HepG2 (cell line): ENCODE data around the gene GLIS2. TPM values are rescaled to one million over a fixed set of nuclear protein-coding genes. Genes with fewer than 3 reads are reported as not detected.

Experiments
- ATAD3A ChIP-seq: sonication (generic); formaldehyde crosslinking; IDR thresholded peaks from 2 replicates; pipeline ENCODE4 v1.4.0; 2020; ENCODE audit warnings: missing genetic modification reagents
- BORCS8-MEF2B ChIP-seq: sonication (generic); formaldehyde crosslinking; IDR thresholded peaks from 2 replicates; pipeline ENCODE4 v1.8.0; 2022; ENCODE audit warnings: mild to moderate bottlenecking, missing genetic modification reagents
- CBFB ChIP-seq: sonication (generic); formaldehyde crosslinking; IDR thresholded peaks from 2 replicates; pipeline ENCODE4 v1.4.0; 2020; ENCODE audit warnings: missing genetic modification reagents
- KAT8 ChIP-seq: IDR thresholded peaks from 2 replicates; pipeline ENCODE4 v1.6.1; 2016; ENCODE audit warnings: missing genetic modification reagents, missing compliant biosample characterization
- KDM1A ChIP-seq: IDR thresholded peaks from 2 replicates; pipeline ENCODE4 v1.6.1; 2016; ENCODE audit warnings: missing compliant biosample characterization
- KDM2A ChIP-seq: sonication (generic); formaldehyde crosslinking; IDR thresholded peaks from 2 replicates; pipeline ENCODE4 v1.4.0; 2020; ENCODE audit warnings: low read depth, missing genetic modification reagents, borderline replicate concordance
- KDM6A ChIP-seq: IDR thresholded peaks from 2 replicates; pipeline ENCODE4 v1.6.1; 2016; ENCODE audit warnings: low read depth
- MAFF ChIP-seq: IDR thresholded peaks from 2 replicates; pipeline ENCODE4 v1.6.1; 2011; ENCODE audit warnings: low read depth, low read length, improper control_type of control experiment
- MEF2D ChIP-seq: sonication (generic); formaldehyde crosslinking; IDR thresholded peaks from 2 replicates; pipeline ENCODE4 v1.5.1; 2020; ENCODE audit warnings: mild to moderate bottlenecking, missing genetic modification reagents
- MIER2 ChIP-seq: IDR thresholded peaks from 2 replicates; pipeline ENCODE4 v1.6.1; 2016; ENCODE audit warnings: missing biosample characterization, missing genetic modification reagents
- NCOA1 ChIP-seq: sonication (generic); formaldehyde crosslinking; IDR thresholded peaks from 2 replicates; pipeline ENCODE4 v1.9.0; 2021; ENCODE audit warnings: missing genetic modification reagents
- NFYB ChIP-seq: sonication (generic); formaldehyde crosslinking; IDR thresholded peaks from 2 replicates; pipeline ENCODE4 v1.4.0; 2020; ENCODE audit warnings: missing genetic modification reagents
- PITX1 ChIP-seq: sonication (generic); formaldehyde crosslinking; IDR thresholded peaks from 2 replicates; pipeline ENCODE4 v1.5.1; 2020; ENCODE audit warnings: mild to moderate bottlenecking, missing genetic modification reagents
- RARG ChIP-seq: sonication (generic); formaldehyde crosslinking; IDR thresholded peaks from 2 replicates; pipeline ENCODE4 v1.4.0; 2020; ENCODE audit warnings: low read depth, mild to moderate bottlenecking, missing genetic modification reagents
- SIX1 ChIP-seq: sonication (generic); formaldehyde crosslinking; IDR thresholded peaks from 2 replicates; pipeline ENCODE4 v1.4.0; 2020; ENCODE audit warnings: missing genetic modification reagents, borderline replicate concordance
- SOX13 ChIP-seq, 3 experiments: fragments of 450-650 bp in 1 of 3; sonication (generic) in 1 of 3; formaldehyde crosslinking in 1 of 3; IDR thresholded peaks in 2 of 3; conservative IDR thresholded peaks in 1 of 3; 2 replicates each; pipeline versions ENCODE4 v1.5.0 to v1.6.1; 2016 to 2020; ENCODE audit warnings: antibody characterized with exemption in 1 of 3, mild to moderate bottlenecking in 1 of 3, missing compliant biosample characterization in 1 of 3, missing genetic modification reagents in 1 of 3, moderate library complexity in 1 of 3
- SRSF9 ChIP-seq: fragments of 200-400 bp; formaldehyde crosslinking; IDR thresholded peaks from 2 replicates; pipeline ENCODE4 v1.6.1; 2018; ENCODE audit warnings: borderline replicate concordance, mild to moderate bottlenecking, low read depth, low read length; ENCODE audit not compliant: insufficient read depth, poor library complexity, severe bottlenecking
- TBL1XR1 ChIP-seq: fragments of 150-350 bp; IDR thresholded peaks from 2 replicates; pipeline ENCODE4 v1.6.1; 2014; ENCODE audit warnings: borderline replicate concordance, low read length; ENCODE audit not compliant: partially characterized antibody
- ZBTB7B ChIP-seq: sonication (generic); formaldehyde crosslinking; IDR thresholded peaks from 2 replicates; pipeline ENCODE4 v1.4.0; 2020; ENCODE audit warnings: missing genetic modification reagents
- ZFY ChIP-seq: sonication (generic); formaldehyde crosslinking; IDR thresholded peaks from 2 replicates; pipeline ENCODE4 v1.4.0; 2020; ENCODE audit warnings: missing genetic modification reagents
- ZNF30 ChIP-seq: sonication (generic); formaldehyde crosslinking; IDR thresholded peaks from 2 replicates; pipeline ENCODE4 v1.5.0; 2020; ENCODE audit warnings: mild to moderate bottlenecking, missing genetic modification reagents
- ZNF660 ChIP-seq: sonication (generic); formaldehyde crosslinking; IDR thresholded peaks from 2 replicates; pipeline ENCODE4 v1.5.1; 2020; ENCODE audit warnings: mild to moderate bottlenecking, low read depth, missing genetic modification reagents, borderline replicate concordance
- ZNF710 ChIP-seq: sonication (generic); formaldehyde crosslinking; IDR thresholded peaks from 2 replicates; pipeline ENCODE4 v1.5.0; 2020; ENCODE audit warnings: mild to moderate bottlenecking, missing genetic modification reagents, borderline replicate concordance
- ZSCAN9 ChIP-seq: IDR thresholded peaks from 2 replicates; pipeline ENCODE4 v1.6.1; 2016; ENCODE audit warnings: borderline replicate concordance
- ZZZ3 ChIP-seq: sonication (generic); formaldehyde crosslinking; IDR thresholded peaks from 2 replicates; pipeline ENCODE4 v1.4.0; 2020; ENCODE audit warnings: missing genetic modification reagents, mild to moderate bottlenecking, borderline replicate concordance
- polyA plus RNA-seq, 8 experiments: library from polyadenylated mRNA; depleted of rRNA in 3 of 8; stranded (reverse) in 7 of 8; unstranded in 1 of 8; fragments of >200 nt; fragmentation: Illumina TruSeq in 4 of 8; extraction: Trizol in 4 of 8; gene quantifications; 2 replicates each; pipeline versions ENCODE4 v1.2.1 to v1.2.3, GENCODE V29; 2011 to 2016; ENCODE audit warnings: low read depth in 4 of 8, missing spikeins in 1 of 8, mixed read lengths in 1 of 8; ENCODE audit not compliant: insufficient read depth in 1 of 8
- total RNA-seq, 5 experiments: library from RNA; depleted of rRNA; stranded (reverse); fragments of >200 nt; fragmentation: Illumina TruSeq; extraction: Trizol; gene quantifications; 2 replicates each; pipeline ENCODE4 v1.2.3, GENCODE V29; 2016; ENCODE audit warnings: low read depth in 1 of 5

Gene GLIS2
- total and polyA plus RNA-seq, 2 of the 13 experiments (the other 11 are each of a cell fraction or from before 2014, with no cell fraction given), result 0.28 to 0.29 TPM

GRCh38 chr16:4345836-4346781, 30.2 kb downstream of the GLIS2 start (continued):
- no peak; the same call in 1 of the 2 replicates for TF ChIP-seq ZNF710 (CRISPR knock-in tag)
- TF ChIP-seq KDM6A (CRISPR knock-in tag), result peak; percentile 45; the same call in 1 of the 2 replicates
- no peak for TF ChIP-seq RARG
- TF ChIP-seq KDM1A (CRISPR knock-in tag), result peak; percentile 74; the same call in 1 of the 2 replicates
- TF ChIP-seq SOX13 (IDR thresholded peaks at IDR 0.05), result no peak
- TF ChIP-seq SOX13 (CRISPR knock-in tag; conservative IDR thresholded peaks at IDR 0.05 in 1 of 2, IDR thresholded peaks at IDR 0.05 in 1 of 2), result peak in 1 of 2 experiments; percentile 83; a peak in 2 of 4 replicates
- no peak for TF ChIP-seq MIER2 (CRISPR knock-in tag)
- no peak for TF ChIP-seq NFYB (CRISPR knock-in tag)
- TF ChIP-seq ZNF30 (CRISPR knock-in tag), result no peak
- TF ChIP-seq TBL1XR1, result peak; percentile 77
- peak; percentile 83 for TF ChIP-seq ZSCAN9 (CRISPR knock-in tag)
- peak; percentile 16; the same call in 1 of the 2 replicates for TF ChIP-seq MEF2D (CRISPR knock-in tag)
- TF ChIP-seq SIX1, result no peak
- peak; percentile 67 for TF ChIP-seq KAT8
- no peak; the same call in 1 of the 2 replicates for TF ChIP-seq PITX1
- peak; percentile 38; the same call in 1 of the 2 replicates for TF ChIP-seq CBFB
- no peak; the same call in 1 of the 2 replicates for TF ChIP-seq BORCS8-MEF2B (CRISPR knock-in tag)
- no peak for TF ChIP-seq SRSF9
- peak; percentile 65 for TF ChIP-seq ZBTB7B (CRISPR knock-in tag)
- TF ChIP-seq ZNF660 (CRISPR knock-in tag), result no peak
- no peak for TF ChIP-seq NCOA1
- TF ChIP-seq ATAD3A (CRISPR knock-in tag), result no peak
- TF ChIP-seq ZZZ3 (CRISPR knock-in tag), result no peak
- peak; percentile 47 for TF ChIP-seq KDM2A (CRISPR knock-in tag)
- TF ChIP-seq MAFF, result no peak
- peak; percentile 51 for TF ChIP-seq ZFY
